ENCODE data around the gene RNPS1.
"Not testable (repeated sequence)": the region's sequence is repeated elsewhere in the genome, so short reads cannot be mapped to it uniquely, and the experiment has no call there.

Gene RNPS1

GRCh38 chr16:2267505-2267912 is 417 bp downstream of the RNPS1 start:
- H3K9me3 ChIP-seq (ENCODE audit: control insufficient read depth, low read depth, low read length); H3K27me3 ChIP-seq (ENCODE audit: control insufficient read depth, insufficient read depth, low read length); H3K4me1 ChIP-seq (ENCODE audit: control insufficient read depth, low read depth, low read length): not testable (repeated sequence)
- peak overlapping the region; percentile 88 for H3K9ac ChIP-seq (ENCODE audit: low read length)
- peak overlapping the region; percentile 71 for H3K27ac ChIP-seq (ENCODE audit: low read length)
- H3K36me3 ChIP-seq (ENCODE audit: control insufficient read depth, low read depth, low read length), result peaks cover 31% of the 10 kb centered on the region
- peak overlapping the region; percentile 71 for H3K4me3 ChIP-seq (ENCODE audit: low read length)

DNA sequence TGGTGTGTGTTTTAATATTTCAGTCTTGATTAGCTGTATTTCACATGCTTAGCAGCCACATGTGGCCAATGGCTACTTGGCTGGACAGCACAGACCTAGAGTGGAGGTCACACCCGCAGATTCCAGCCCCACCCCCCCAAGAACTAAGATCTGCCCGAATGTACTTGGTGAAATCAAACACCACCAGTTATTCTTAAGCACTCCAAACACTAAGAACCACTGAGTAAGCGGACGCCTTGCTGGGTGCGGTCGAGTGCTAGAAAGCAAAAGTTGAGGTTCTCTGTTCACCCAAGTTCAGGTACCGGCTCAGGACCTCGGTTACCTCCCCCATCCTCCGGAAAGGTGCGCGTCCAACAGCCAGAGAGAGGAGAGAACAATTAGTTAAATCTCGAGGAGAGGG is 1.0 kb downstream of the RNPS1 start:
- peak overlapping the region; percentile 71 for H3K4me3 ChIP-seq (ENCODE audit: low read length)
- peaks cover 37% of the 10 kb centered on the region for H3K36me3 ChIP-seq (ENCODE audit: control insufficient read depth, low read depth, low read length)
- H3K27me3 ChIP-seq (ENCODE audit: control insufficient read depth, insufficient read depth, low read length); H3K9me3 ChIP-seq (ENCODE audit: control insufficient read depth, low read depth, low read length); H3K27ac ChIP-seq (ENCODE audit: low read length); H3K4me1 ChIP-seq (ENCODE audit: control insufficient read depth, low read depth, low read length): not testable (repeated sequence)
- peak overlapping the region; percentile 88 for H3K9ac ChIP-seq (ENCODE audit: low read length)

- peaks cover 75% of the 10 kb centered on the region for H3K36me3 ChIP-seq (ENCODE audit: control insufficient read depth, low read depth, low read length)
- H3K27ac ChIP-seq (ENCODE audit: low read length); H3K27me3 ChIP-seq (ENCODE audit: control insufficient read depth, insufficient read depth, low read length); H3K9me3 ChIP-seq (ENCODE audit: control insufficient read depth, low read depth, low read length); H3K4me1 ChIP-seq (ENCODE audit: control insufficient read depth, low read depth, low read length); H3K9ac ChIP-seq (ENCODE audit: low read length); H3K4me3 ChIP-seq (ENCODE audit: low read length): not testable (repeated sequence)
Measured at GRCh38 chr16:2263026-2263425, 4.9 kb downstream of the RNPS1 start.

- peaks cover 4% of the 10 kb centered on the region for H3K4me1 ChIP-seq (ENCODE audit: control insufficient read depth, low read depth, low read length)
- H3K27ac ChIP-seq (ENCODE audit: low read length), result no peak overlapping the region
- H3K9me3 ChIP-seq (ENCODE audit: control insufficient read depth, low read depth, low read length), result no peaks in the 10 kb centered on the region
- H3K36me3 ChIP-seq (ENCODE audit: control insufficient read depth, low read depth, low read length), result peaks cover 99% of the 10 kb centered on the region
- no peak overlapping the region for H3K9ac ChIP-seq (ENCODE audit: low read length)
- H3K4me3 ChIP-seq (ENCODE audit: low read length), result no peak overlapping the region
- H3K27me3 ChIP-seq (ENCODE audit: control insufficient read depth, insufficient read depth, low read length), result no peaks in the 10 kb centered on the region
Measured at GRCh38 chr16:2260250-2260649, 7.7 kb downstream of the RNPS1 start.

- peaks cover 96% of the 10 kb centered on the region for H3K36me3 ChIP-seq (ENCODE audit: control insufficient read depth, low read depth, low read length)
- H3K27ac ChIP-seq (ENCODE audit: low read length); H3K9ac ChIP-seq (ENCODE audit: low read length); H3K9me3 ChIP-seq (ENCODE audit: control insufficient read depth, low read depth, low read length); H3K4me3 ChIP-seq (ENCODE audit: low read length); H3K27me3 ChIP-seq (ENCODE audit: control insufficient read depth, insufficient read depth, low read length); H3K4me1 ChIP-seq (ENCODE audit: control insufficient read depth, low read depth, low read length): not testable (repeated sequence)
Measured at GRCh38 chr16:2258530-2258929, 9.4 kb downstream of the RNPS1 start.

DNA sequence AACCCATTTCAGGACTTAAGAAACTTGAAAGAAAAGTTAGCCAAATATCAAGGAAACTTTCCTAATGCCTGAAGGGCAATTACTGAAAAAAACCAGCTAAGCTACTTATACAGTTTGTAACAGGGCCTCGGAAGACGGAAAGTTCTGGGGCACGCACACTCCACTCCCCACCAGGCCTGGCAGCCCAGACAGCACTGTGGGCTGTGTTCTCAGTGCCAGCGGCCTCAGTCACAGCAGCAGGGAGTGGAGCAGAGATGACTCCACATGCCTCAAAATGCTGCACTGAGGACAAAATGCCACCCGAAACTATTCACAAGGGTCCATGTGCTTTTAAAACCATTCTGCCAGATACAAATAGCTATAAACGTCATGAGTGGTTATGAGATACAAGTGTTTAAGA is 10.2 kb downstream of the RNPS1 start:
- Histone ChIP-seq H3K9me3 (ENCODE audit: control insufficient read depth, low read depth, low read length) (no peaks in the 10 kb centered on the region), H3K9ac (ENCODE audit: low read length) (no peak overlapping the region), H3K4me1 (ENCODE audit: control insufficient read depth, low read depth, low read length) (no peaks in the 10 kb centered on the region), H3K27me3 (ENCODE audit: control insufficient read depth, insufficient read depth, low read length) (no peaks in the 10 kb centered on the region), H3K27ac (ENCODE audit: low read length) (no peak overlapping the region), H3K36me3 (ENCODE audit: control insufficient read depth, low read depth, low read length) (peaks cover 96% of the 10 kb centered on the region), H3K4me3 (ENCODE audit: low read length) (no peak overlapping the region)

DNA sequence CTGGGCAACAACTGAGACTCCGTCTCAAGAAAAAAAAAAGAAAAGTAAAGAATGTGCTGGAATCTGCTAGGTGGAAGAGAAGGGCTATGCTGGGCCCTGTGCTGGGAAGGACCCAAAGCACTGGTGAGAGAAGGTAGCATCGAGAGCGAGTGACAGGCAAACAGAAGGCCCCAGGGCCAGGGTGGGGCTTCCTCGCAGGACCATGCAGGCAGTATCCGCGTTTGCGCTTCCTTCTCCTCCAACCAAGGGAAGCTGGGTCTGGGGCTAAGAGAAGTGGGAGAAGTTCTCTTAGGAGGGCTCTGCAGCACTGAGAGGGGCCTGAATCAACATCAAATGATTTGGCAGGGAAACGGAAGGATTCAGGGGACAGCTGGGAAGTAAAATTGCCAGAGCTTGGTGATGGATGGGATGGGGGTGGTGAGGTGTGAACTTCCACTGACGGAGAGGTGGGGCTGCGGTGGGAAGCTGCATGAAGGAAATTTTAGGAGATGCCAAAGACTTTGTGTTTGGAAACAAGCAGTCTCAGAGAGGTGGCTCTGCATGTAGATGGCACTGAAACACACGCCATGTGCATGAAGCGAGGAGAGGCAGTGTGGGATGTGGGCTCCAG is 11.3 kb downstream of the RNPS1 start:
- H3K4me1 ChIP-seq (ENCODE audit: control insufficient read depth, low read depth, low read length), result peaks cover 6% of the 10 kb centered on the region
- peaks cover 93% of the 10 kb centered on the region for H3K36me3 ChIP-seq (ENCODE audit: control insufficient read depth, low read depth, low read length)
- H3K27ac ChIP-seq (ENCODE audit: low read length), result no peak overlapping the region
- no peak overlapping the region for H3K4me3 ChIP-seq (ENCODE audit: low read length)
- no peaks in the 10 kb centered on the region for H3K9me3 ChIP-seq (ENCODE audit: control insufficient read depth, low read depth, low read length)
- H3K27me3 ChIP-seq (ENCODE audit: control insufficient read depth, insufficient read depth, low read length), result no peaks in the 10 kb centered on the region
- no peak overlapping the region for H3K9ac ChIP-seq (ENCODE audit: low read length)

- peaks cover 10% of the 10 kb centered on the region for H3K4me1 ChIP-seq (ENCODE audit: control insufficient read depth, low read depth, low read length)
- H3K9me3 ChIP-seq (ENCODE audit: control insufficient read depth, low read depth, low read length), result no peaks in the 10 kb centered on the region
- H3K27ac ChIP-seq (ENCODE audit: low read length), result no peak overlapping the region
- no peak overlapping the region for H3K4me3 ChIP-seq (ENCODE audit: low read length)
- H3K9ac ChIP-seq (ENCODE audit: low read length), result no peak overlapping the region
- H3K36me3 ChIP-seq (ENCODE audit: control insufficient read depth, low read depth, low read length), result peaks cover 63% of the 10 kb centered on the region
- no peaks in the 10 kb centered on the region for H3K27me3 ChIP-seq (ENCODE audit: control insufficient read depth, insufficient read depth, low read length)
Measured at GRCh38 chr16:2253293-2253692, 14.6 kb downstream of the RNPS1 start.

DNA sequence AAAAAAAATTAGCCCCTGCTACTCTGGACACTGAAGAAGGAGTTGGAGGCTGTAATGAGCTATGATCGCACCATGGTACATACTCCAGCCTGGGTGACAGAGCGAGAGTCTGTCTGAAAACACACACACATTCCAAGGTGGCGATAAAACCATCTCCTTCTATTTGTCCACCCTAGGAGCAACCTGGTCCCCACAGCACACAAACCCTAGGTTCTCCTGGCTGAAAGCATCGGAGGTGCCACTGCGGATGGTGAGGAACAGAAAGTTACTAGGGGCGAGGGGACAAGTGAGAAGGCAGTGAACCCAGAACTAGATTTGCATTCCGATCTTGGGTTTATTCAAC is 15.1 kb downstream of the RNPS1 start:
- Histone ChIP-seq H3K4me3 (ENCODE audit: low read length) (no peak overlapping the region), H3K27me3 (ENCODE audit: control insufficient read depth, insufficient read depth, low read length) (no peaks in the 10 kb centered on the region), H3K27ac (ENCODE audit: low read length) (no peak overlapping the region), H3K9ac (ENCODE audit: low read length) (no peak overlapping the region), H3K9me3 (ENCODE audit: control insufficient read depth, low read depth, low read length) (no peaks in the 10 kb centered on the region), H3K36me3 (ENCODE audit: control insufficient read depth, low read depth, low read length) (peaks cover 58% of the 10 kb centered on the region), H3K4me1 (ENCODE audit: control insufficient read depth, low read depth, low read length) (peaks cover 10% of the 10 kb centered on the region)

DNA sequence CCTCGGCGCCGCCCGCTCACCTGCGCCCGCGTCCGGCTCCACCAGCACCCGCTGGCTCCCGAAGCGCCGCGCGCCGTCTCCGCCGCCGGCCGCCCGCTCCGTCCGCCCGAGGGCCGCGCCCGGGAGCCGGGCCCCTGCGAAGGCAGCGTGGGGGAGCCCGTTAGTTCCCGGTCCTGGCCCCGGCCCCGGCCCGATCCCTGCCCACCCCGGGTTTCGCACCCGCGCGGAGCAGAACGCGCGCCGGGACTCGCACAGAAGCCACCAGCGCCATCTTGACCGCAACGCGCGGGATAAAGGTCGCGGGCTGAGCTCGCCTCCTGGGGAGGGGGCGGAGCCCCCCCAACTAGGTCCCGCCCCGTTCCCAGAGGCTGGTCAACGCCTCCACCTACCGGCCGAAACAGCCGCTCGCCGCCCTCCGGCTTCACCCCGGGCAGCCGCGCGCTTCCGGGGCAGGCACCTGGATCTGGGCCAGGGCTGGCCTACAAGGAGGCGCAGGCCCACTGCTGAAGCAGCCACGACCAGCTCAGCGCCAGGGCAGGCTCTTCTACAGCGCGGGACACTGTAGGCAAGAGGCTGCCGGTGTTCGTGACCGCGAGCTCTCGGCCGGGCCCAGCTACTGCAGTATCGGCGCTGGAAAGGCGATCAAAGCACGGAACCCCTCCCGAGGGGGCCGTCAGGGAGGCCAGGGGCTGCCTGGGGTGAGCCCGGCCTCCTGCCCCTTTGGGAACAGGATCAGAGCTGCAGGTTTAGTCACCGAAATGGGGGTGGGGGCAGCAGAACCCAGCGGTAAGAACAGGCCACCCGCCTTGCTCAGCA is 16.4 kb downstream of the RNPS1 start, which contains the start of gene ECI1:
Gene ECI1, minus strand, starts transcription at position 292 of the 816 bp plus-strand sequence. Its CDS starts 21 bp downstream, at position 271.
- Histone ChIP-seq H3K36me3 (ENCODE audit: control insufficient read depth, low read depth, low read length) (peaks cover 48% of the 10 kb centered on the region), H3K4me3 (ENCODE audit: low read length) (peak within 1 kb of the TSS; percentile 83)

GRCh38 chr16:2250652-2251295 is 17.2 kb downstream of the RNPS1 start:
- Histone ChIP-seq H3K36me3 (ENCODE audit: control insufficient read depth, low read depth, low read length) (peaks cover 47% of the 10 kb centered on the region), H3K4me1 (ENCODE audit: control insufficient read depth, low read depth, low read length) (peaks cover 10% of the 10 kb centered on the region), H3K27ac (ENCODE audit: low read length) (no peak overlapping the region), H3K9ac (ENCODE audit: low read length) (peak overlapping the region; percentile 92), H3K9me3 (ENCODE audit: control insufficient read depth, low read depth, low read length) (no peaks in the 10 kb centered on the region), H3K4me3 (ENCODE audit: low read length) (peak overlapping the region; percentile 83), H3K27me3 (ENCODE audit: control insufficient read depth, insufficient read depth, low read length) (no peaks in the 10 kb centered on the region)

More for the DNA sequence above, 16.4 kb downstream of the RNPS1 start, which contains the start of gene ECI1:
- peak within 1 kb of the TSS; percentile 92 for H3K9ac ChIP-seq (ENCODE audit: low read length)
- peaks cover 10% of the 10 kb centered on the region for H3K4me1 ChIP-seq (ENCODE audit: control insufficient read depth, low read depth, low read length)
- H3K27ac ChIP-seq (ENCODE audit: low read length), result peak within 1 kb of the TSS; percentile 75
- H3K27me3 ChIP-seq (ENCODE audit: control insufficient read depth, insufficient read depth, low read length), result no peaks in the 10 kb centered on the region
- H3K9me3 ChIP-seq (ENCODE audit: control insufficient read depth, low read depth, low read length), result no peaks in the 10 kb centered on the region
